Measurements from ENCODE around the gene CTSW. TPM values are rescaled to one million over a fixed set of nuclear protein-coding genes. Genes with fewer than 3 reads are reported as not detected.
A peak's percentile ranks its signal among the peaks of the same experiment; 100 is the strongest.

Gene CTSW
- total and polyA plus RNA-seq, 4 donors, result 2.9 to 8.7 (median 3.8) TPM

DNA sequence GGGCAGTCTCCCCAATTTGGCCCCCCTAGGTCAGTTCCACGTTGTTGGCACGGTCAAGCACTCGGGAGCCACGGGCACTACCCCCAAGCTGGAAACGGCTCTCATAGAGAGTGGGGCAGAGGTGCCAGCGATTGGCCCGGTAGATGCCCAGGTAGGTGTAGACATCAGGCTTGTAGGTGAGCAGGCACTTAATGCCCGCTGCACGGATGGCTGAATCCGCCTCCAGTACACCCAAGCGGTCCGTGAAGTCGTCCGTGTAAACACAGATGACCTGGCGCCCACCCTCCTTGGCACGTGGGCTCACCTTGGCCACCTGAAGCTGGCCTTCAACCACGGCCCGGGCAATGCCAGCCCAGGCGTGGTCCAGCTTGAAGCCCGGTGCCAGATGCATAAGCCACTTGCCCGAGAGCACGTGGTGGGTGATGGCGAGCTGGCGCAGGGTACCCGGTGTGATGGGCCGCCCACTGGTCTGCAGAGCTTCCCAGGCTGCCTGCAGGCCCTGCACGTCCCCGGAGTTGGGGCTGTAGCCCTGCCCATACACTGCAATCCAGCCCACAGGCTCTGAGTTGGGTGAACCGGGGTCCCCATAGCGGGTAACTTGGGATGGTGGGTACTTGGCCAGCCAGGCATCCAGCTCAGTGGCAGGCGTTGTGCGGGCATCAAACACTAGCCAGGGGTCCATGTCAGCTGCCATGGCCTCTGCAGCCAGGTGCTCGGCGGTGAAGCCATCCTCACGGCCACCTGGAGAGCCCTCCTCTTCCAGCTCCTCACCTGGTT lies 38.0 kb downstream of the CTSW start:
- Histone ChIP-seq H3K4me3 (peak overlapping the region; percentile 93), H3K27ac (ENCODE audit: low read depth in 1 of 2, low read length in 1 of 2) (peak overlapping the region; percentile 90 to 95), H3K9ac (ENCODE audit: insufficient read depth in 1 of 2, low read length in 2 of 2) (peak overlapping the region in 1 of 2 donors; percentile 96), H3K9me3 (ENCODE audit: control insufficient read depth in 4 of 4, insufficient read depth in 3 of 4, low read length in 3 of 4) (no peaks in the 10 kb centered on the region), H3K36me3 (ENCODE audit: control insufficient read depth in 4 of 4, insufficient read depth in 4 of 4, low read length in 4 of 4) (peaks cover 0 to 23% (median 9%) of the 10 kb centered on the region in 4 donors), H3K4me1 (ENCODE audit: control insufficient read depth in 5 of 5, insufficient read depth in 5 of 5, low read length in 5 of 5) (peaks cover 9 to 41% (median 18%) of the 10 kb centered on the region in 5 donors), H3K27me3 (ENCODE audit: control insufficient read depth in 3 of 3, insufficient read depth in 3 of 3, low read length in 2 of 3) (no peaks in the 10 kb centered on the region)
- no peak for ATAC-seq (ENCODE audit: insufficient read depth, low FRiP score)
- no peak for DNase-seq
- 84 to 90% methylated on average over 35 of the region's 35 CpGs for WGBS, 2 donors
- no peak for TF ChIP-seq CTCF (IDR thresholded peaks at IDR 0.05; ENCODE audit: control extremely low read depth, extremely low read depth)

DNA sequence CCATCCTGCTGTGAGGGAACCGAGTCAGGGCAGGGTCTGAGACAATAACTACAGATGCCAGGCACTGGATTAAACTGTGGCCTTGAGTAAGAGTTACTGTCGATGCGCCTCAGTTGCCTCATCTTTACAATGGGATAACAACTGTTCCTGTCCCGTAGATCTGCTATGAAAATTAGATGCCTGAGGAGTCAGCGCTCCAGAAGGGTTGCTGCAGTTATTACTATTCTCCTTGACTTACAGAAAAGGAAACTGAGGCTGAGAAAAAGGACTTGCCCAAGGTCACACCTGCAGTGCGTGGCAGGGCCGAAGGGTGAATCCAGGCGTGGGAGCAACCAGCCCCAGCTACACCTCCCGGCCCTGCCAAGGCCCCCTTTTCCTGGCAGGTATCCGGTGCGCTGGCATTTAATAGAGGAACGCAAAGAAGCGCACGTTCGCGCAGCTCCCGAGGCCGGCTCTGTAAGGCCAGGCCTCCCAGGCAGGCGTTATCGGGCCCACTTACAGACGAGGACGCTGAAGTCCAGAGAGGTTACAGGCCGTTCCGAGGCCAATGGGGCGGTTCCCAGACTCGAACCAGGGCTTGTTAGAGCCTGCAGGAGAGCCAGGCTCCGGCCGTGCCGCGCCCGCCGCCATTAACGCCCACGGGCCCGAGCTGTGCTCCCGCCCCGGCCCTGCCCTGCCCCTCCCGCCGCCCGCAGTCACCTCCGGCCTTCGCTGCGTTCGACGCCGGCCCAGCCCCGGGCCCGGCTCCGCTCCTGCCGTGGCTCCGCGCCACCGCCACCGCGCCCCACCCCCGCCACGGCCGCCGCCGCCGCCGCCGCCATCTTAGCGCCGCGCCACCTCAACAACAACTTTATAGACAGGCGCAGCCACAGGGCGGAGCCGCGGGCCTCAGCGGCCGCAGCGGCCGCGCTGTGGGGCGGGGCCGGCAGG lies 38.8 kb downstream of the CTSW start, which contains the start of gene C11orf68:
Gene C11orf68, minus strand, starts transcription at position 852 of the 930 bp plus-strand sequence. Its CDS starts 31 bp downstream, at position 821.
- peak in 1 of 3 donors; percentile 30 for DNase-seq
- peak within 1 kb of the TSS; percentile 74 to 96 for H3K9ac ChIP-seq (ENCODE audit: insufficient read depth in 1 of 2, low read length in 2 of 2)

DNA sequence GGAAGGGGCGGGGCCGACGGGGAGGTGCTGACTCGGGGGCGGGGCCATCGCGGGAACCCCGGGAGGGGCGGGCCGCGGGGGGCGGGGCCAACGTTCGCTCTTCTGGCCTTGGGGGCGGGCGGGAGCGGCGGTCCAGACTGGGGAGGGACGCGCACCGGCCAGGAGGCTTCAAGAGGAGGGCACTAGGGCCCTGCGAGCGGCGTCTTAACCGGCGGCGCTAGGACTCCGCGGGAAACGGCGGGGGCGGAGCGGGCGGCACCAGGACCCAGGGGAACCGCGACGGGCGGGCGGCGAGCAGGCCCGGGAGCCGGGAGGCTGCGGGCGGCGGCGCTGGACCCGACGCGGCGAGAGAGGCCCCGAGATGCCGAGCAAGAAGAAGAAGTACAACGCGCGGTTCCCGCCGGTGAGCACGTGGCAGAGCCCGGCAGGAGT lies 39.5 kb downstream of the CTSW start, which contains the start of gene DRAP1:
Gene DRAP1, plus strand, starts transcription at position 286 of the 432 bp plus-strand sequence. Its CDS starts 76 bp downstream, at position 362.
- peak; percentile 92 for ATAC-seq (ENCODE audit: insufficient read depth, low FRiP score)
- peak; percentile 19 for TF ChIP-seq CTCF (IDR thresholded peaks at IDR 0.05; ENCODE audit: control extremely low read depth, extremely low read depth)
- H3K27ac ChIP-seq (ENCODE audit: low read depth in 1 of 2, low read length in 1 of 2), result peak within 1 kb of the TSS; percentile 90 to 95
- DNase-seq, result peak; percentile 98 to 100 (median 99)
- H3K9me3 ChIP-seq (ENCODE audit: control insufficient read depth in 4 of 4, insufficient read depth in 3 of 4, low read length in 3 of 4), result no peaks in the 10 kb centered on the region
- H3K9ac ChIP-seq (ENCODE audit: insufficient read depth in 1 of 2, low read length in 2 of 2), result peak within 1 kb of the TSS; percentile 74 to 96
- 1% methylated on average over 31 to 59 of the region's 59 CpGs for WGBS, 2 donors
- peaks cover 0 to 31% (median 13%) of the 10 kb centered on the region in 4 donors for H3K36me3 ChIP-seq (ENCODE audit: control insufficient read depth in 4 of 4, insufficient read depth in 4 of 4, low read length in 4 of 4)
- no peaks in the 10 kb centered on the region for H3K27me3 ChIP-seq (ENCODE audit: control insufficient read depth in 3 of 3, insufficient read depth in 3 of 3, low read length in 2 of 3)
- peak within 1 kb of the TSS; percentile 93 for H3K4me3 ChIP-seq
- peaks cover 9 to 41% (median 18%) of the 10 kb centered on the region in 5 donors for H3K4me1 ChIP-seq (ENCODE audit: control insufficient read depth in 5 of 5, insufficient read depth in 5 of 5, low read length in 5 of 5)

More for the DNA sequence above, 38.8 kb downstream of the CTSW start, which contains the start of gene C11orf68:
- H3K4me1 ChIP-seq (ENCODE audit: control insufficient read depth in 5 of 5, insufficient read depth in 5 of 5, low read length in 5 of 5), result peaks cover 9 to 41% (median 18%) of the 10 kb centered on the region in 5 donors
- H3K27ac ChIP-seq (ENCODE audit: low read depth in 1 of 2, low read length in 1 of 2), result peak within 1 kb of the TSS; percentile 90 to 95
- no peaks in the 10 kb centered on the region for H3K27me3 ChIP-seq (ENCODE audit: control insufficient read depth in 3 of 3, insufficient read depth in 3 of 3, low read length in 2 of 3)
- peak within 1 kb of the TSS; percentile 93 for H3K4me3 ChIP-seq
- 3 to 6% methylated on average over 52 to 77 of the region's 77 CpGs for WGBS, 2 donors
- peaks cover 0 to 31% (median 12%) of the 10 kb centered on the region in 4 donors for H3K36me3 ChIP-seq (ENCODE audit: control insufficient read depth in 4 of 4, insufficient read depth in 4 of 4, low read length in 4 of 4)
- H3K9me3 ChIP-seq (ENCODE audit: control insufficient read depth in 4 of 4, insufficient read depth in 3 of 4, low read length in 3 of 4), result no peaks in the 10 kb centered on the region
- no peak for TF ChIP-seq CTCF (IDR thresholded peaks at IDR 0.05; ENCODE audit: control extremely low read depth, extremely low read depth)
- no peak for ATAC-seq (ENCODE audit: insufficient read depth, low FRiP score)
